GM19395 (cell line): ENCODE results near the gene F7.

Source experiments
- ATAC-seq: cut with Tn5 transposase; IDR thresholded peaks from one replicate; pipeline ENCODE4 v1.9.1; 2021; ENCODE audit warnings: mild to moderate bottlenecking, moderate library complexity; ENCODE audit not compliant: unreplicated experiment

The F7 gene

DNA sequence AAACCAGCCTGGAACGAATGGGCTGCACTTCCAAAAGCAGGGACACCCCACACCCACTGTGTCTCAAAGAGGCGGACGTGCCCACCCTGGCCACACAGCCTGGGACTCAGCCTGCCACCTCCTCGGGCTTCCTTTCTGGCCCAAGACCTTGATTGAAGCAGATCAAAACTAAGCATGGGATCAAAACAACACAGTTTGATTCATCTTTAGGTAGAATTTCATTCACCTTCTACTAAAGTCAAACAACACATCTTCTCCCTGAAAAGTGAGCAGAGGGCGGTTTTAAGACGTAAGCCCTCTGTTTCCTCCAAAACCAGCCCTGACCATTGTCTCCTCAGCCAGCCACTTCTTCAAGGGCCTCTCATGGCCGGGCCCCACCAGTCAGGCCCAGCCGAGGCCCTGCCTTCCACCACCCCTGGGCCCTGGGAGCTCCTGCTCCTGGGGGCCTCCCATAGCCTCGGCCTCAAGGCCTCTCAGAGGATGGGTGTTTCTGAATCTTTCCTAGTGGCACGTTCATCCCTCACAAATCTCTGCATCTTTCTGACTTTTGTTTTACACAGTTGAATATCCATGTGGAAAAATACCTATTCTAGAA lies 10.7 kb downstream of the F7 start:
- ATAC-seq: no peak

- no peak for ATAC-seq
These were observed 11.3 kb downstream of the F7 start for GRCh38 chr13:113116871-113117271.

DNA sequence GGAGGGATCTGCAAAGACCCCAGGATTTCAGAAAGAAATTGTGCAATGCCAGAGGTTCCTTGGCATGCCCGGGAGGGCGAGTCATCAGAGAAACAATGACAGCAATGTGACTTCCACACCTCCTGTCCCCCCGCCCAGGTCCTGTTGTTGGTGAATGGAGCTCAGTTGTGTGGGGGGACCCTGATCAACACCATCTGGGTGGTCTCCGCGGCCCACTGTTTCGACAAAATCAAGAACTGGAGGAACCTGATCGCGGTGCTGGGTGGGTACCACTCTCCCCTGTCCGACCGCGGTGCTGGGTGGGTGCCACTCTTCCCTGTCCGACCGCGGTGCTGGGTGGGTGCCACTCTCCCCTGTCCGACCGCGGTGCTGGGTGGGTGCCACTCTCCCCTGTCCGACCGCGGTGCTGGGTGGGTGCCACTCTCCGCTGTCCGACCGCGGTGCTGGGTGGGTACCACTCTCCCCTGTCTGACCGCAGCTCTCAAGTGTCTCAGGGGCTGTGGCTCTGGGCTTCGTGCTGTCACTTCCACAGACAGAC lies 11.8 kb downstream of the F7 start:
- ATAC-seq: no peak

- ATAC-seq: no peak
These were observed 12.3 kb downstream of the F7 start for GRCh38 chr13:113117911-113118260.

DNA sequence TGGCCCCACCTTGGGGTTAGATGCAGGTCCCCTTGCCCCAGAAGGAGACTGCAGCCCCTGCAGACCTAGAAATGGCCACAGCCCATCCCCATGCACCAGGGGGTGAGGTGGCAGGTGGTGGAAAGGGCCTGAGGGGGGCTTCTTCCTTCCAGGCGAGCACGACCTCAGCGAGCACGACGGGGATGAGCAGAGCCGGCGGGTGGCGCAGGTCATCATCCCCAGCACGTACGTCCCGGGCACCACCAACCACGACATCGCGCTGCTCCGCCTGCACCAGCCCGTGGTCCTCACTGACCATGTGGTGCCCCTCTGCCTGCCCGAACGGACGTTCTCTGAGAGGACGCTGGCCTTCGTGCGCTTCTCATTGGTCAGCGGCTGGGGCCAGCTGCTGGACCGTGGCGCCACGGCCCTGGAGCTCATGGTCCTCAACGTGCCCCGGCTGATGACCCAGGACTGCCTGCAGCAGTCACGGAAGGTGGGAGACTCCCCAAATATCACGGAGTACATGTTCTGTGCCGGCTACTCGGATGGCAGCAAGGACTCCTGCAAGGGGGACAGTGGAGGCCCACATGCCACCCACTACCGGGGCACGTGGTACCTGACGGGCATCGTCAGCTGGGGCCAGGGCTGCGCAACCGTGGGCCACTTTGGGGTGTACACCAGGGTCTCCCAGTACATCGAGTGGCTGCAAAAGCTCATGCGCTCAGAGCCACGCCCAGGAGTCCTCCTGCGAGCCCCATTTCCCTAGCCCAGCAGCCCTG lies 12.8 kb downstream of the F7 start:
- no peak for ATAC-seq

DNA sequence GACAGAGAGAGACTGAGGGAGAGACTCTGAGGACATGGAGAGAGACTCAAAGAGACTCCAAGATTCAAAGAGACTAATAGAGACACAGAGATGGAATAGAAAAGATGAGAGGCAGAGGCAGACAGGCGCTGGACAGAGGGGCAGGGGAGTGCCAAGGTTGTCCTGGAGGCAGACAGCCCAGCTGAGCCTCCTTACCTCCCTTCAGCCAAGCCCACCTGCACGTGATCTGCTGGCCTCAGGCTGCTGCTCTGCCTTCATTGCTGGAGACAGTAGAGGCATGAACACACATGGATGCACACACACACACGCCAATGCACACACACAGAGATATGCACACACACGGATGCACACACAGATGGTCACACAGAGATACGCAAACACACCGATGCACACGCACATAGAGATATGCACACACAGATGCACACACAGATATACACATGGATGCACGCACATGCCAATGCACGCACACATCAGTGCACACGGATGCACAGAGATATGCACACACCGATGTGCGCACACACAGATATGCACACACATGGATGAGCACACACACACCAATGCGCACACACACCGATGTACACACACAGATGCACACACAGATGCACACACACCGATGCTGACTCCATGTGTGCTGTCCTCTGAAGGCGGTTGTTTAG lies 13.7 kb downstream of the F7 start:
- no peak for ATAC-seq

DNA sequence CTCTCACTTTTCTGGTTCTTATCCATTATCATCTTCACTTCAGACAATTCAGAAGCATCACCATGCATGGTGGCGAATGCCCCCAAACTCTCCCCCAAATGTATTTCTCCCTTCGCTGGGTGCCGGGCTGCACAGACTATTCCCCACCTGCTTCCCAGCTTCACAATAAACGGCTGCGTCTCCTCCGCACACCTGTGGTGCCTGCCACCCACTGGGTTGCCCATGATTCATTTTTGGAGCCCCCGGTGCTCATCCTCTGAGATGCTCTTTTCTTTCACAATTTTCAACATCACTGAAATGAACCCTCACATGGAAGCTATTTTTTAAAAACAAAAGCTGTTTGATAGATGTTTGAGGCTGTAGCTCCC lies 14.2 kb downstream of the F7 start:
- no peak for ATAC-seq

DNA sequence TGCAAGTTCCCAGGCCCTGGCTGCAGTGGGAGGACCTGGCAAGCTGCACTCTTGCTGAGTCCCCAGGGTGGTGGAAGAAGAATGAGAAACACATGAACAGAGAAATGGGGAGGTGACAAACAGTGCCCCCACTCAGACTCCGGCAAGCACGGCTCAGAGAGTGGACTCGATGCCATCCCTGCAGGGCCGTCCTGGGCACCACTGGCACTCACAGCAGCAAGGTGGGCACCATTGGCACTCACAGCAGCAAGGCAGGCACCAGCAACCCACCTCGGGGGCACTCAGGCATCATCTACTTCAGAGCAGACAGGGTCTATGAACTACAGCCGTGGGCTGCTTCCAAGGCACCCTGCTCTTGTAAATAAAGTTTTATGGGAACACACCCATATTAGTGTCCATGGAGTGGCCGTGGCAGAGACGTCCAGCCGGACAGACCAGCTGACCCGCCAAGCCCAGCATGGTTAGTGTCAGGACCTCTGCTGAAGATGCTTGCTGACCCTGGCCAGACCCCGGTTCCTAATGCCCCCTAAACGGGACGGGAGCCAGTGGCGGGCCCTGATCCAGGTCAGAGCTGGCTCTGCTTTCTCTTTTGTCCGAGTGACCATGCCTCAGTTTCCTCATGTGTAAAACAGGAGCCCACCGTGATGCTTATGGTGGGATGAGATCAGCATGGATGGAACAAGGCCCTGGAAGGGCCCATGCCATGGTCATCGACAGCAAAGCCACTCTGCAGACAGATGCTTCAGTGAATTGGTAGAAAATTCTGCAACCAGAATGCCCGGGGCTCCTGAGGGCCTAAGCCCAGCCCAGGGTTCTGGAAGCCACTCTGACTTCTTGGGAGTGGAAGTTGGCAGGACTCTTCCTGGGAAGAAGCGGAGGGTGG lies 14.9 kb downstream of the F7 start:
- no peak for ATAC-seq

DNA sequence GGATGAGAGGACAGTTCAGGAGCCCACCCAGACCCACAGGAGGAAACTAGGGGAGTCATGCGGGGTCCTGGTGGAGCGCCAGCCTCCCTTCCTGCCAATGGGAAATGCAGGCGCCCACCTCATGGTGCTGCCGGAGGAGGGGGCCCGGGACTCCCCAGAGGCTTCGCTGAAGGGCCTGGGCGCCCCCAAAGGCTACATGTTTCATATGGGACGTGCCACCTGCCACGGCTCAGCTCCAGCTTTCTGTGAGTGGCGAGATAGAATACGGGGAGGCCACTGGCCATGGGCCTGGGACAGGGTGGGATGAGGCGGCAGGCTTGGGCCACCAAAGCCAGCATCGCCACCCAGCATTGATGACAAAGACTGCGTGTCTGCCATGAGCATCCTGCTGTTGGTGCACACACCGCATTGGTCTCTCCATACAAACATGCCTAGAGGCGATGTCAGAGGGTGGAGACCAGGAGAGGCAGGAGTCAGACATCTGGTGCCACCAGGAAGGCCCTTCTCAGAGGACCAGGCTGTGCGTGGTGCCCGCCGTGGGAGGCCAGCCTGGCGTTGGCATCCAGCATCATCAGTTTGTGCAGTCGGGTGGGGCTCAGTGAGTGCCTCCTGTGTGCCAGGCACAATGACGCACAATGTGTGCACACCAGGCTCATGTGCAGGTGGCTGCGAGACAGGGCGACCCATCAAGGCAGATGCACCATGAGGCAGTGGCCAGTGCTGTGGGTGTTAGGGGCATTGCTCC lies 15.8 kb downstream of the F7 start:
- ATAC-seq: no peak

- no peak for ATAC-seq
These were observed 16.4 kb downstream of the F7 start for GRCh38 chr13:113121928-113122471.

DNA sequence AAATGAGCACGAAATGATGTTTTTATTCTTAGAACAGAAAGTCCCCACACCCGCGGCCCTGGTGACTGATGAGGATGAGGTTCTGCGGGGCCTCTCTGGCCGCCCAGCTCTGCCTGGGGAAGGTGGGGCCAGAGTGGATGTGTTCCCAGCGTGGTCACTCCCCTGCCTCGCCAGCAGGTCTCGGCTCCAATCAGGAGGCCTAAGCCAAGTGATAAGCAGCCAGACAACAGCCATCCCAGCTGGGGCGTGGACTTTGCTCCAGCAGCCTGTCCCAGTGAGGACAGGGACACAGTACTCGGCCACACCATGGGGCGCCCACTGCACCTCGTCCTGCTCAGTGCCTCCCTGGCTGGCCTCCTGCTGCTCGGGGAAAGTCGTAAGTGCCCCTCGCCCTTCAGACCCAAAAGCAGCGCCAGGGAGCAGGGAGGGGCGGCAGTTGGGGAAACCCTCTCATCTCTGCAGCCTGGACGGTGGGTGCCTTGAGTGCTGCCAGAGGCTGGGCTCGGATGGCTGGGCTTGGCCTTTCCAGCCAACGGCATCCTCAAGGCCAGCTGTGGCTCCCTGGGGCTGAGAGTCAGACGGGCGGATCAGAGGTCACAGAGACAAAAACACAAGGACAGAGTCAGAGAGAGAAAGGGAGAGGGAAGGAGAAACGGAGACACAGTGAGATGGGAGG lies 17.1 kb downstream of the F7 start, which contains the start of gene F10:
F10 (plus strand) TSS at position 250 of the 676 bp plus-strand sequence; CDS start at position 307, 57 bp downstream.
- no peak for ATAC-seq

DNA sequence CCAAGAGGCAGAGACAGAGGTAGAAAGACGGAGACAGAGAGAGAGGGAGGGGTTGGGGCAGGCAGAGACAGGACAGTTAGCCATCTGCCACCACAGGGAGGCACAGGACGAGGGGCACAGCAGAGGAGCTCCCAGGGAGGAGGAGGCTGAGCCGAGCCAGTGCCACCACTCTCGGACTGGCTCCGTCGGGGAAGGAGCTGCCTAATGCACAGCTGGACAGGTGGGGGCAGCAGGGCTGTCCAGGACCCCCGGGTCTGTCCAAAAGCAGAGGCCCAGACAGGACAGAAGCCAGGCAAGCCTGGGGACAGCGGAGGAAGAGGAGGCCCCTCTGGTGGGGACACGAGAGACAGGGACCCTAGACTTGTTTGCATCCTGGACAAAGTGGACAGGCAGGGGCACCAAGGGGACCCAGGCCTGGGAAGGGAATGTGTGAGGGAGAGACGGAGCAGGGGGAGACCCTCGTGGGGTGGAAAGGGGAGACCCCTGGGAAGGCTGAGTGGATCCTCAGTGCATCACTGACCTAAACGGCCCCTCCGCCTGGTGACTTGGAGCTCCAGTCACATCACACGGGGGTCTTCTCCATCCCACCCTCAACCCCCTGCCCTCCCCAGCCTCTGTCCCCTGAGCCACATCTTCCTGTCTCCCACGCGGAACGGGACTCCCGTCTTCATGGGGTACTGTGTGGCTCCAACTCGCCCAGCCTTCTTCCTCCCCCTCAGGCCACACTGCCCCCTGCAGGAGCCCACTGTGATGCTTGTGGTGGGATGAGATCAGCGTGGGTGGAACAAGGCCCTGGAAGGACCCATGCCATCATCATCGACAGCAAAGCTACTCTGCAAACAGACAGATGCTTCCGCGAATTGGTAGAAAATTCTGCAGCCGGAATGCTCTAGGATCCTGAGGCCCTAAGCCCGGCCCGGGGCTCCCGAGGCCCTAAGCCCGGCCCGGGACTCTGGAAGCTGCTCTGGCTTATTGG lies 17.9 kb downstream of the F7 start:
- no peak for ATAC-seq

DNA sequence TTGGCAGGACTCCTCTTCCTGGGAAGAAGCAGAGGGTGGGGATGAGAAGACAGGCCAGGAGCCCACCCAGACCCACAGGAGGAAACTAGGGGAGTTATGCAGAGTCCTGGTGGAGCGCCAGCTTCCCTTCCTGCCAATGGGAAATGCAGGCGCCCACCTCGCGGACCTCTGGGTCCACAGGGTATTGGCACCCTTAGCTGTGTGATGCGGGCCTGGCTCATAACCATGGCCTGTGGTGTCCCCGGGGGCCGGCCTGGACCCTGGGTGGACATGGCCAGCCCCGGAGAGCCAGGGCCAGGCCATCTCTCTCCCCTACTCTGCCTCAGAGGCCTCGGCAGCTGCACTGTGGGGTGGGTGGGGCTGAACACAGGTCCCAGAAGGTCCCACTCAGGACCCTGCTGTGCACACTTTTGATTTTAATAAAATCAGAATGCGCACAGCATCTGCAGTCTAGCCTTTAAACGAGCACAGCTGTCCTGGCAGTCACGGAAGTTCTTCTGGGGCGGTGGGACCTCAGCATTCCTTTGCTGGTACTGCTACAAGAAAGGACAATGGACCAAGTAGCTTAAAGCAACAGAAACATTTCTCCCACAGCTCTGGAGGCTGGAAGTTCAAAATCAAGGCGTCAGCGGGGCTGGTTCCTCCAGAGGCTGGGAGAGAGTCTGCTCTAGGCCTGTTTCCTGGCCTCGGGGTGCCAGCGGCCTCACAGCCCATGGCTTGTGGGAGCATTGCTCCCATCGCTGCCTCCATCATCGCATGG lies 18.8 kb downstream of the F7 start:
- no peak for ATAC-seq

DNA sequence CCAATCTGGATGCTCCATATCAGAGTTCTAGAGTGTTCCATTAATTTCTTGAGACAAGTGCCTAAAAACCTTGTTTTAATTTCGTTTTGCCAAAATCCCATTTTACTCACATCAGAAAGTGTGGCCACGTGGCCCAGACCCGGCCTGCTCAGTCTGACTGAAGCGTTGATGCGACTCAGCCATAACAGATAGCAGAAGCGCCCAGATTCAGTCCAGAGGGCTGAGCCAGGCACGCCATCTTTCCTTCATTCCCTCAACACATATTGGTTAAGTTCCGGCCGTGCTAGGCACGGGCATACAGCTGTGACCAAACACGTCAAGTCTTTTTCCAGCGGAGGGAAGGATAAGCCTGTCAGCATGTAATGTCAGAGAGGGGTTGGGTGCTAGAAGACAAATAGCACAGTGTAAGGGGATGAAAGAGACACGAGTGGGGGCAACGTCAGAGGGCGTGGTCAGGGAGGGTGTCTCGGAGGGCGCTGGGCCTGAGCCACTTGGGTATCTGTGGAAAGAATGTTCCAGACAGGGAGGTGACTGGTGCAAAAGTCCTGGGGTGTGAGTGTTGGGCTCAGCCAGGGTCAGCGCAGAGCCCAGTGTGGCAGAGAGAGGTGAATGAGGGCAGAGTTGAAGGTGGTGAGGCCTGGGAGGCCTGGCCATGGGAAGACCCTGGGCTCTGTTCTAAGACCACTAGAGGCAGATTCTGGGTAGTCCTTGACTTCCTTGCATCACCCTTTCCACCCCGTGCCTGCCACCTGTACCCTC lies 20.1 kb downstream of the F7 start:
- no peak for ATAC-seq

- no peak for ATAC-seq
These were observed 20.9 kb downstream of the F7 start for GRCh38 chr13:113126265-113127150.

GRCh38 chr13:113129480-113129879 lies 23.9 kb downstream of the F7 start:
- ATAC-seq: no peak
